ENCODE data around the gene RNF214.

The RNF214 gene

DNA sequence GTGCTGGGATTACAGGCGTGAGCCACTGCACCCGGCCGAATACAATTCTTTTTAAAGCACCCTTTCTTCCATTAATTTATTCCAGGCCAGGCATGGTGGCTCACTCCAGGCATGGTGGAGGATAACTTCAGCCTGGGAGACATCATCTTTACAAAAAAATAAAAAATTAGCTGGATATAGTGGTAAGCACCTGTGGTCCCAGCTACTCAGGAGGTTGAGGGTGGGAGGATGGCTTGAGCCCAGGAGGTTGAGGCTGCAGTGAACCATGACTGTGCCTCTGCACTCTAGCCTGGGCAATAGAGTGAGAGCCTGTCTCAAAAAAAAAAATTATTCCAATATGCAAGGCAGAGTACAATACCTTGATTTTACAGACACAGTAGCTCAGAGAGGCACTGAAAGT lies 21.9 kb upstream of the RNF214 start:
- TF ChIP-seq POLR2AphosphoS5 (IDR thresholded peaks at IDR 0.05; ENCODE audit: low read depth, low read length) (no peak), POLR2A (IDR thresholded peaks at IDR 0.05; ENCODE audit: low read depth, low read length) (no peak), TAF1 (IDR thresholded peaks at IDR 0.05; ENCODE audit: borderline replicate concordance, low read depth, low read length) (no peak)
- no peak for DNase-seq (ENCODE audit: insufficient read length)
- FAIRE-seq = no peak

DNA sequence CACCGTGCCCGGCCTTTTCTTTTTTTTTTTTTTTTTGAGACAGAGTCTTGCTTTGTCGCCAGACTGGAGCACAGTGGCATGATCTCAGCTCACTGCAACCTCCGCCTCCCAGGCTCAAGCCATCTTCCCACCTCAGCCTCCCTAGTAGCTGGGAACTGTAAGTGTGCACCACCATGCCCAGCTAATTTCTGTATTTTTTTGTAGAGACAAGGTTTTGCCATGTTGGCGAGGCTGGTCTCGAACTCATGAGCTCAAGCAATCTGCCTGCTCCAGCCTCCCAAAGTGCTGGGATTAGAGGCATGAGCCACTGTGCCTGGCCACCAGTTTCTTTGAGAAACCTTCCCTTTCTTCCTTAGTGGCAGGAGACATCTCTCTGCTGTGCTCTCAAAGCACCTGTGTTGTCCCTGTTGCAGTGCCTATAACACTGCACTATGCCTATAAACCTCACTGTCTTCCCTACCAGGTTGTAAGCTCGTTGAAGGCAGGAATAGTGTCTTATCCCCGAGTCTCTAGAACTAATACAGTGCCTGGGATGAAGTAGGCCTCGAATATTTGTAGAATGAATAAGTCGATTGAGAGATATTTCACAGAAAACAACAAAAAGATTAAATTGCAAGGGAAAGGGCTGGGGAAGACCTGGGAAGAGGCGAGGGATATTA lies 19.6 kb upstream of the RNF214 start:
- DNase-seq (ENCODE audit: insufficient read length) (no peak), FAIRE-seq (no peak)
- TF ChIP-seq TAF1 (IDR thresholded peaks at IDR 0.05; ENCODE audit: borderline replicate concordance, low read depth, low read length) (no peak), POLR2AphosphoS5 (IDR thresholded peaks at IDR 0.05; ENCODE audit: low read depth, low read length) (no peak), POLR2A (IDR thresholded peaks at IDR 0.05; ENCODE audit: low read depth, low read length) (no peak)

DNA sequence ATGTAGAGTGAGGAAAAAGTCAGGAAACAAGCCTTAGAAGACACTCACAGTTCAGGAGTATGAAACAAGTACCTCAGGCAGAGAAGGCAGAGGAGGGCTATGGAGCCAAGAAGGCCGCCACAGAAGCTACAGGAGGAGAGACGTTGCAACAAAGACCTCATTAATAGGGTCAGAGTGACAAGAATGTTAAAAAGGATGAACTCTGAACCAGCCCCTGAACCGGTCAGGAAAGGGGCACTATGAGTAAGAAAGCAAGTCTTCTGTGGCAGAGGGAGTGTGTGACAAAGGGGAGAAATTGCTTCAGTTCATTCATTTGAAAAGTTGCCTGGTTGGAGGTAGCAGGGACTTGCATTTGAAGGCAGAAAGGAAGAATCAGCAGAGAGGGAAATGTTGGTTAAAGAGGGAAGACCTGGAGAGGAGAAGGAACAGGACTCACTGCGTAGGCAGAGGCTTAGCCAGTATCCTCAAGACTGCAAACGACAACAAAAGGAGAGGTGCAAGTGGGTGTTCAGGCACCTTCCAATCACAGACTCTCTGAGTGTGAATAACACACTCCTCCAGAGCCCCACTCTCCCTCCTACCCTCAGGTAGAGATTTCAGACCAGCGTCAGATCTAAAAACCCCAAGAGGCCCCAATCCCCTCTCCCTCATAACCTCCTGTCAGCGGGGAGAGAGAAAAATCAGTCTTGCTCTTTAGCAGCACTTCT lies 17.9 kb upstream of the RNF214 start:
- TF ChIP-seq TAF1 (IDR thresholded peaks at IDR 0.05; ENCODE audit: borderline replicate concordance, low read depth, low read length) (no peak), POLR2AphosphoS5 (IDR thresholded peaks at IDR 0.05; ENCODE audit: low read depth, low read length) (no peak)
- FAIRE-seq = no peak

DNA sequence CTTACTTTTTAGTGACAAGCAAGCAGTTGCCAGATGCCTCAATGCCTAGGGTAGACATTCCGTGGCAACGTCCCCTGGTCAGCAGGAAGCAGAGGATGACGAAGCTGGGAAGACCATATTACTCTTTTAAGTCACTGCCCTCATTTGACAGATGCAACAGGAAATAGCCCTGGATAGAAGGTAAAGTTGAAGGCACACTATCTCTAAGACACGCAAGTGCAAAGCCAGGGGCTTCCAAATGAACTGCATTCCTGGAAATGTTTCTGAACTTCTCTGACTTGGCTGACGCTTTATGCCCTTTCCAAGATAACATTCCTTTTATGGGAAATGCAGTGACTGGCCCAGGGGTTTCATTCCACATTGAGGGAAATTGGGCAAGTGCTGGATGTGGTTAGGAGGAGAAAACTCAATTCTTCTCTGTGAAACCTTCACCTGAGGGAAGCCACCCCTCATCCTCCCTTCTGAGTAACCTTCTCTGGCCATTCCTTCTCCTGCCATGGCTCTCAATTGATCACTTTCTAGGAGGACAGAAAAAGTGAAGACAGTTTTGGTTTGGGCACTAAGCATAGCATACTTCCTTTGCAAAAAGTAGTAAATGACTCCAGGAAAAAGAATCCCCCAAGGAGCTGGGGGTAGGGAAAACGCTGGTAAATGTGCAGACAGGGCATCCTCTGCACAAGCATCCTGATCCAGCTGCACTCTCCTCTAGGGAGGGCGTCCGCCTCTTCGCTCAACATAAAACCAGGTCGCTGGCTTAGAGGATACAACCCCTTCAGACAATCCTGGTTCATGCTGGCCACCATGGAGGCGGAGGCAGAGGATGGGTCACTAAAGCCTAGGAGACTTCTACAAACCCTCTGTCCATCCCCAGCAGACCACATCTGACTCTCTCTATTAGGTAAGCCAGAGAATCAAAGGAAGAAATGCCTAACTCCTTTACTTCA lies 15.1 kb upstream of the RNF214 start:
- peak; percentile 33 for FAIRE-seq
- DNase-seq (ENCODE audit: insufficient read length) = no peak
- no peak for TF ChIP-seq POLR2AphosphoS5 (IDR thresholded peaks at IDR 0.05; ENCODE audit: low read depth, low read length)
- no peak for TF ChIP-seq TAF1 (IDR thresholded peaks at IDR 0.05; ENCODE audit: borderline replicate concordance, low read depth, low read length)
- TF ChIP-seq POLR2A (IDR thresholded peaks at IDR 0.05; ENCODE audit: low read depth, low read length) = no peak

More for the DNA sequence above, 17.9 kb upstream of the RNF214 start:
- no peak for DNase-seq (ENCODE audit: insufficient read length)

DNA sequence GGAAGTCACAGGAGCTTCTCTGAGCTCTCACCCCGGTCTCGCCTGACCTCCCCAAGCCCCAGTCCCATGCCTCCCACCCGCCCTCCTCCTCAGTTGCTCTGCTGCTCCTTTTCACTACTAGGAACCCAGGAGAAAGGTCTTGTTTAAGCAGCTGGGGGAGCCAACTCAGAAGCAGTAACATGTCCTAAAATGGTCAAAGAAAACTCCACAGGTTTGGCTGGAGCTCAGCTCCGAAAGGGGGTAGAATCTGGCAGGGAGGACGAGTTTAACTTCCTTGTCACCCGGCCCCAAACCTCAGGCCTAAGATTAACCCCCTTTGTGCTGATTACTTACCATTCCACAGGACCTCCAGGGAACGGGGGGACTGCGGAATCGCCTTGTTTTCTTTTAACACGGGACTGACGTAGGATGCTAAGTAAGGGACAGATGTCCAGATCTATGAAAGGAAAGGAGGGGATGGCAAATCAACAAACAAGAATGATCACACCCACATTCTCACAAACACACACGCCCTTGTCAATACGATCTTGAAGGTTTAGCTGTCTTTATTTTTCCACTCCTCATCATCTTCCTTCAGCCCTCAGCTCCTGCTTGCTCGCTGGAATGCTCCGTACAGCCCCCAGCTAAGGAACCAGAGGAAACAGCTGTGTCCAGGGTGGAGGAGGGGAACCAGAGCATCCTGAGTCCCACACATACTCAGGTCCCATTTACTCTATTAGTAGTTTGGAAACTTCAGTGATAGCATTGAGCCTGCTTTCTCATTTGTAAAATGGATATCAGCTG lies 14.1 kb upstream of the RNF214 start:
- DNase-seq (ENCODE audit: insufficient read length) = no peak
- no peak for FAIRE-seq
- no peak for TF ChIP-seq POLR2A (IDR thresholded peaks at IDR 0.05; ENCODE audit: low read depth, low read length)
- no peak for TF ChIP-seq POLR2AphosphoS5 (IDR thresholded peaks at IDR 0.05; ENCODE audit: low read depth, low read length)
- TF ChIP-seq TAF1 (IDR thresholded peaks at IDR 0.05; ENCODE audit: borderline replicate concordance, low read depth, low read length) = no peak

DNA sequence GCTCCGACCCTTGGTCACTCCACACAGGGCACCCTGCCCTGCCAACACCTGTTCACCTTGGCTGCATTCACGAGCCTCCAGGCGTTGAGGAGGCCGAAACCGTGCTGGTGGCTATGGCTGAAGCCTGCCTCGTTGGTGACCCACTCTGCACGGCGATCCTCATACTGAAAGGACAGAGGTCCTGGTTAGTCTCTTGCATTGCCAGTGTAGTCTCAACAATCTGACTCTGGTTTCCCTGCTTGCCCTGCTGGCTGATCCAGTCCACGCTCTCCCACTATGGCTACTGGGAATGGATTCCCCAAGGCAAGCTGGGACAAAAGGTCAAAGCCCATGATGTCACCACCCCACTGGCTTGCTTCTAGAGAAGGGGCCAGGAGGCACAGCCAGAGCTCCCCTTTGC lies 13.5 kb upstream of the RNF214 start:
- DNase-seq (ENCODE audit: insufficient read length) (no peak), FAIRE-seq (no peak)
- TF ChIP-seq POLR2AphosphoS5 (IDR thresholded peaks at IDR 0.05; ENCODE audit: low read depth, low read length) = no peak
- no peak for TF ChIP-seq TAF1 (IDR thresholded peaks at IDR 0.05; ENCODE audit: borderline replicate concordance, low read depth, low read length)

DNA sequence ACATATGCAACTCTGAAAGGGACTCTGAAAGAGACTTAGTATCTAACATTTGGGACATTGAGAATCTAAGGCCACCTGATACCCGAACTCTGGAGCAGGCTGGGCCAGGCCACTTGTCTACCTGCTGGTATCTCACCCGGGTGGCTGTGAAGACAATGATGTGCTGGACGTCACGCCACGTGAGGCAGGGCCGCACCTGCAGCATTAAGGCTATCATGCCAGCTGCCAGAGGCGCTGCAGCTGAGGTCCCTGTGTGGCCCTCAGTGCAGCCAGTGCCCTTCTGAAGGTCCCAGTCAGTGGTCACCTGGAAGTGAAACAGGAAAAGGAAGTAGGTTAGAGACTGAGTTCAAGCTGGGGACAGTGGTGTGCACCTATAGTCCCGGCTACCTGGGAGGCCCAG lies 13.0 kb upstream of the RNF214 start:
- DNase-seq (ENCODE audit: insufficient read length) (no peak), FAIRE-seq (no peak)
- TF ChIP-seq TAF1 (IDR thresholded peaks at IDR 0.05; ENCODE audit: borderline replicate concordance, low read depth, low read length) = no peak
- TF ChIP-seq POLR2AphosphoS5 (IDR thresholded peaks at IDR 0.05; ENCODE audit: low read depth, low read length) = no peak
- TF ChIP-seq POLR2A (IDR thresholded peaks at IDR 0.05; ENCODE audit: low read depth, low read length) = no peak; the same call in 1 of the 2 replicates

DNA sequence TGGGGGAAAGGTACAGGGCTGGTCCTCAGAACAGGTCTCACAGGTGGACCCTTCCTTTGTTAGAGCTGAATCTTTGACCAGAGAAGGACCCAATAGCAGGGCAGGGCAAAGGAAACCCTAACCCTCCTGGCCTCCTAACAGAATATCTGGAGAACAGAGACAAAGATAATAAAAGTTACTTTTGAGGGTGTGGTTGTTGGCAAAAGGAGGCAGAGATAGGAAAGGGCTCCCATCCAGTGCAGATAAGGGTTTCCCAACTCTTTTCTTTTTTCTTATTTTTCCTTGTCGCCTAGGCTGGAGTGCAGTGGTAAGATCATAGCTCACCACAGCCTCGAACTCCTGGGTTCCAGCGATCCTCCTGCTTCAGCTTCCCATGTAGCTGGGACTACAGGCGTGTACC lies 12.5 kb upstream of the RNF214 start:
- no peak for TF ChIP-seq POLR2A (IDR thresholded peaks at IDR 0.05; ENCODE audit: low read depth, low read length)
- no peak for TF ChIP-seq TAF1 (IDR thresholded peaks at IDR 0.05; ENCODE audit: borderline replicate concordance, low read depth, low read length)
- TF ChIP-seq POLR2AphosphoS5 (IDR thresholded peaks at IDR 0.05; ENCODE audit: low read depth, low read length) = no peak
- DNase-seq (ENCODE audit: insufficient read length) (no peak), FAIRE-seq (no peak)

DNA sequence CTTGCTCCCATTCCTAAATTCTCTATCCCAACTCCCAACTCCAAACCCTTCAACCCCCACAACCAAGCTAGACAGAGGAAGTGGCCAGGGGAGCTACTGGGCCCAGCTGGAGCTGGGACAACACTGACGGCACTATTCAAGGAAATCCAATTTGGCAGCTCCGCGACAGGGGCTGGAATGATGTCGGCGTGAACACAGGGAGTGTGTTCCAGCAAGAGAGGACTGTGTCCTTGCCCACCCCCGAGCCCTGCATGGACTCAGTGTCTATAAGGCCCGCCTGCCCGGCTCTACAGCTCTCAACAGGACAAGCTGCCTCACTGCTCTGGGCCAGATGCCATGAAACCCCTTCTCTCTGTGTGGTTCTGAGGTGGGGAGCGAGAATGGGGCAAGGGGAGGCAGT lies 11.9 kb upstream of the RNF214 start:
- no peak for TF ChIP-seq POLR2A (IDR thresholded peaks at IDR 0.05; ENCODE audit: low read depth, low read length)
- no peak for TF ChIP-seq TAF1 (IDR thresholded peaks at IDR 0.05; ENCODE audit: borderline replicate concordance, low read depth, low read length)
- TF ChIP-seq POLR2AphosphoS5 (IDR thresholded peaks at IDR 0.05; ENCODE audit: low read depth, low read length) = peak; percentile 18; the same call in 1 of the 2 replicates
- FAIRE-seq = no peak
- DNase-seq (ENCODE audit: insufficient read length) = no peak

DNA sequence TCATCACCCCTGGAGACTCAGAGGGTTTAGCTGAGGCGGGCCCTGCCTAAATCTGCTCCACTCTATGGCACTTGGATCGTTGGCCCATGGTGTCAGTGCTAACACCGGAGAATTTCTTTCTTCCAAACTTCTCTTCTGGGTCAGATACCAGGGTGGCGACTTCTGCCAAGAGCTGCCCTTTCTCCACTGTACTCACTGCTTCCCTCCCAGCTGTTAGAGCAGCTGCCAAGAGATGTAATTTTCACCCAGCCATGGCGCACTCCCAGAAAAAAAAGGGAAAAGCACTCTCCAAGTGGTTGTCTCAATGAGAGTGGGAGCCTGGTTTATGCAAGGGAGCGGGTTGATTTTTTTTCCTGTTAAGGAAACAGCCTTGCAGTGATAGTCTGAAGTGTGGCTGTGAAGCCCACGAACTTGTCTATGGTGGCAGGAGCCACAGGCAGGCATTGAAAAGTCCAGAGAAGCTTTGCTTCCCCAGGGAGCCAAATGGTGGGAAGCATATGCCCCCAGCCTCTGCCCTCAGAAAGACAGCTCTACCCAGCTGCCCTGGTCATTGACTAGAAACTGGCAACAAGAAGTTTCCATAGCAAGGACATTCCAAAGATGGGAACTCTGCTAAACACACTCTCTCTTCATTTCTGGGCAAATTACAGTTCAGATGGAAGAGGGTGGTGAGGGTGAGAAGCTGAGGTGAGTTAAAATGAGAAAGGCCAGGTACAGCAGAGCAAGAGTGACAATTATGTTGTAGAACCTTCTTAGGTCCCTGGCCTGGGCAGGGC lies 11.3 kb upstream of the RNF214 start:
- TF ChIP-seq POLR2A (IDR thresholded peaks at IDR 0.05; ENCODE audit: low read depth, low read length) (0 out of 2 replicates have a peak, but pooled peaks have one; percentile 24), POLR2AphosphoS5 (IDR thresholded peaks at IDR 0.05; ENCODE audit: low read depth, low read length) (no peak)
- FAIRE-seq = no peak
- no peak for DNase-seq (ENCODE audit: insufficient read length)
